ENCODE measurements around the gene KCNH5. TPM values are rescaled to one million over a fixed set of nuclear protein-coding genes. Genes with fewer than 3 reads are reported as not detected.

The KCNH5 gene
- total and polyA plus RNA-seq, 2 of the 13 experiments (the other 11 are each of a cell fraction or from before 2014, with no cell fraction given): not detected

- TF ChIP-seq ZNF775 (CRISPR knock-in tag; IDR thresholded peaks at IDR 0.05; ENCODE audit: borderline replicate concordance): no peak
- TF ChIP-seq ZNF710 (CRISPR knock-in tag; IDR thresholded peaks at IDR 0.05; ENCODE audit: borderline replicate concordance): no peak
- TF ChIP-seq PHF8 (CRISPR knock-in tag; IDR thresholded peaks at IDR 0.05): no peak
These were observed 267.7 kb downstream of the KCNH5 start (continued) for GRCh38 chr14:62777510-62777909.

GRCh38 chr14:62776300-62776699, 269.0 kb downstream of the KCNH5 start:
- in situ Hi-C loops (cut with HindIII; ENCODE audit: extremely low pct_ligation_motif_present, low pct_unique_long_range_greater_than_20kb): no loop called here
- no TSS peak for BruUV-seq (replicated peaks)
- CTCF ChIA-PET (ENCODE audit: low intra/inter-chr PET ratio, low total read pairs): no interaction called here
- TF ChIP-seq ZSCAN12 (CRISPR knock-in tag; IDR thresholded peaks at IDR 0.05): no peak
- no peak for TF ChIP-seq RERE (CRISPR knock-in tag; IDR thresholded peaks at IDR 0.05; ENCODE audit: low read depth)
- TF ChIP-seq HNF1A (IDR thresholded peaks at IDR 0.05; ENCODE audit: low read depth): no peak
- TF ChIP-seq HNF1A (CRISPR knock-in tag; IDR thresholded peaks at IDR 0.05; ENCODE audit: borderline replicate concordance): no peak
- no peak for TF ChIP-seq NFIC (IDR thresholded peaks at IDR 0.05; ENCODE audit: low read length)
- TF ChIP-seq ZNF484 (CRISPR knock-in tag; IDR thresholded peaks at IDR 0.05; ENCODE audit: borderline replicate concordance, low read depth): no peak
- no peak for TF ChIP-seq ZNF33B (CRISPR knock-in tag; IDR thresholded peaks at IDR 0.05)
- TF ChIP-seq PITX1 (CRISPR knock-in tag; IDR thresholded peaks at IDR 0.05): no peak
- no peak for TF ChIP-seq ZNF747 (CRISPR knock-in tag; IDR thresholded peaks at IDR 0.05; ENCODE audit: borderline replicate concordance)
- TF ChIP-seq MIER2 (CRISPR knock-in tag; IDR thresholded peaks at IDR 0.05): no peak

More at GRCh38 chr14:62776300-62776699, 269.0 kb downstream of the KCNH5 start:
- DNase-seq (ENCODE audit: low spot score) (no peak), FAIRE-seq (no peak), ATAC-seq (no peak)
- Histone ChIP-seq H3K4me2 (ENCODE audit: low read depth, low read length) (no peak overlapping the region), H3K27ac (ENCODE audit: extremely low read length, insufficient read depth, low read length) (no peak overlapping the region), H3K4me1 (ENCODE audit: insufficient read depth, low read length) (no peaks in the 10 kb centered on the region), H3K79me2 (ENCODE audit: insufficient read depth, low read length) (no peaks in the 10 kb centered on the region), H3K36me3 (replicated peaks in 1 of 2; ENCODE audit: control insufficient read depth in 1 of 2, insufficient read depth in 2 of 2, low read length in 2 of 2) (no peaks in the 10 kb centered on the region), H3K9ac (ENCODE audit: insufficient read depth, low read depth, low read length) (no peak overlapping the region), H2AFZ (ENCODE audit: low read length) (no peak overlapping the region), H3K27me3 (ENCODE audit: control insufficient read depth in 1 of 2, insufficient read depth in 2 of 2, low read length in 2 of 2) (no peaks in the 10 kb centered on the region), H3K4me3 (replicated peaks in 1 of 3; ENCODE audit: insufficient read depth in 1 of 3, low read depth in 2 of 3, low read length in 3 of 3) (no peak overlapping the region), H4K20me1 (ENCODE audit: insufficient read depth, low read length) (no peaks in the 10 kb centered on the region), H3K9me3 (ENCODE audit: low read length) (no peaks in the 10 kb centered on the region)
- intact Hi-C loops (cut with micrococcal nuclease; ENCODE audit: unreplicated experiment): no loop called here
- 53% methylated on average over 1 of the region's 1 CpG for WGBS (ENCODE audit: low lambda C conversion rate)
- POLR2A ChIA-PET: no interaction called here
